Heart right ventricle (tissue), 16 donors: ENCODE results near the gene ALPG. TPM values are rescaled to one million over a fixed set of nuclear protein-coding genes. Genes with fewer than 3 reads are reported as not detected.
A peak's percentile ranks its signal among the peaks of the same experiment; 100 is the strongest.
"Not testable (repeated sequence)": the region's sequence is repeated elsewhere in the genome, so short reads cannot be mapped to it uniquely, and the experiment has no call there.

ENCODE experiments used
- ATAC-seq, 8 donors: fragments of 200-7000 bp; cut with Tn5 transposase; one replicate each; pipeline ENCODE4 v1.9.1; 2020; ENCODE audit warnings: mild to moderate bottlenecking in 8 of 8, moderate library complexity in 8 of 8, moderate number of reproducible peaks in 1 of 8
- DNase-seq, 2 donors: peaks; one replicate each; pipeline ENCODE4 v3.0.0-alpha.2; 2020
- H3K27ac ChIP-seq, 10 donors: fragments of 200-600 bp; sonication (generic) in 2 of 10; one replicate each; pipeline versions ENCODE4 v1.5.0 to v1.8.0; 2020 to 2022; ENCODE audit warnings: mild to moderate bottlenecking in 3 of 10
- H3K27me3 ChIP-seq, 7 donors: fragments of 200-600 bp; one replicate each; pipeline ENCODE4 v1.8.0; 2021 to 2022; ENCODE audit warnings: mild to moderate bottlenecking in 2 of 7
- H3K36me3 ChIP-seq, 9 donors: fragments of 200-600 bp; sonication (generic) in 1 of 9; one replicate each; pipeline versions ENCODE4 v1.5.0 to v1.8.0; 2020 to 2022; ENCODE audit warnings: mild to moderate bottlenecking in 2 of 9
- H3K4me1 ChIP-seq, 9 donors: fragments of 200-600 bp; sonication (generic) in 1 of 9; one replicate each; pipeline versions ENCODE4 v1.5.0 to v1.8.0; 2020 to 2022; ENCODE audit warnings: mild to moderate bottlenecking in 4 of 9
- H3K4me3 ChIP-seq, 10 donors: fragments of 200-600 bp; sonication (generic) in 2 of 10; one replicate each; pipeline versions ENCODE4 v1.5.0 to v1.8.0; 2020 to 2022; ENCODE audit warnings: mild to moderate bottlenecking in 7 of 10, moderate library complexity in 2 of 10
- H3K9me3 ChIP-seq, 11 donors: fragments of 200-600 bp in 10 of 11; sonication (generic) in 2 of 11; one replicate each; pipeline versions ENCODE4 v1.5.0 to v1.8.0; 2013 to 2022; ENCODE audit warnings: mild to moderate bottlenecking in 2 of 11, control low read depth in 1 of 11, moderate library complexity in 1 of 11
- WGBS, 2 donors: extraction: QIAGEN DNeasy Blood & Tissue Kit; methylation state at CpG; one replicate each; pipeline ENCODE4 v1.1.7; 2013; ENCODE audit warnings: inconsistent platforms in 1 of 2; 5-methylcytosine and 5-hydroxymethylcytosine counted together
- intact Hi-C, 10 donors: fragments of 100-400 bp; cut with DNase I; formaldehyde crosslinking; loops; one replicate each; pipeline versions ENCODE4 v1.11.1 to v1.14.2; 2022
- polyA plus RNA-seq, 2 donors: library from polyadenylated mRNA; stranded (reverse); fragments of 200-250 nt; gene quantifications; one replicate each; pipeline ENCODE4 v1.2.3, GENCODE V29; 2013
- total RNA-seq, 10 donors: library from RNA; stranded (reverse); fragmentation: NEBNext Ultra II Directional in 3 of 10; extraction: Animal tissue kit (Norgen Biotek cat#: 25700) in 3 of 10; gene quantifications; one replicate each; pipeline versions ENCODE4 v1.2.1 to v1.2.4, GENCODE V29; 2021 to 2023
- TF ChIP-seq, protein P1 (sequence below), 9 donors: fragments of 200-600 bp; sonication (generic) in 2 of 9; IDR thresholded peaks; one replicate each; pipeline versions ENCODE4 v1.5.0 to v1.8.0; 2021 to 2022; ENCODE audit warnings: antibody characterized with exemption in 9 of 9, mild to moderate bottlenecking in 5 of 9, moderate library complexity in 1 of 9
- donor health status: Arrhythmogenic right ventricular cardiomyopathy.
- donor health status: ischemic (EF 13 %, LVEDD 7.1; RV severe dilation, severe dysfunction).
- donor health status: healthy with polysubstance abuse.
- donor health status: DM: no; HTN: yes; CAD: no.
- donor health status: DM: no; HTN: no; CAD: no.
- donor health status: ischemic (EF 25% LVEDD 6.9; RV normal size, moderate dysfunction).
- donor health status: ischemic (EF 25% LVEDD 5.7; RV mildly dilated, moderate dysfunction).
- donor health status: healthy.
- donor health status: DM: yes; HTN: yes; CAD: no.
- donor health status: Ischemic cardiomyopathy.
- donor health status: ischemic (EF 35%, LVEDD 5.7; RV mildly dilated, moderate dysfunction).
- donor health status: nonischemic (EF 11% LVEDD 7.7; RV severe dilation, severe dysfunction).
- donor health status: DM: yes; HTN: yes; CAD: no.
- donor health status: PGD.
- donor health status: ischemic (EF 29% LVEDD 5.4; RV normal size, mild dysfunction).
- donor health status: nonischemic (EF 23%, LVEDD 6.1; RV moderate dilation, normal function).

Gene ALPG
- total and polyA plus RNA-seq, 12 donors, result not detected

DNA sequence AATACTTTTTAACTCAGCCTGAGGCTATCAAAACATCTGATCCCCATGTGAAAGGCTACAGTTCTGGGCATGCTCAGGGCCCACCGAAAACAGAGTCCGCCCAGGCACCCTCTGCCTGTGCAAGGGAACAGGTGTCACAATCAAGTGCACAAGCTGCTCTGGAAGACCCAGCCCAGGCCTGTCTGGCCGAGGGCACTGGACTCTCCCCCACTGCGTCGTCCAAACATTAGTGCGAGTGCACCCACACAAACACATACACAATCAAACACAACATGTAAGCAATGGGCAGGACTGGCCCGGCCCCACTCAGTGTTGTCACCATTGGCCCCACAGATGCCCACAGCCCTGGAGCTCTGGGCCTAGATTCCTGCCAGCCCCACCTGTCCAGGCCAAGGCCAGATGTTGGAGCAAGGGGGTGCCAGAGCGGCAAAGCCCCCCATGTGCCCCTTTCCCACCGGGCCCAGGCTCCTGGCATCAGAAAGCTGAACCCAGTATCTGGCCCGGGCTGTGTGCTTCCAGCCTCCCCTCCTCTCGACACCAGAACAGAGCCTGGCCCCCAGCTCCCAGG is 617 bp upstream of the ALPG start:
- TF ChIP-seq, protein P1, sequence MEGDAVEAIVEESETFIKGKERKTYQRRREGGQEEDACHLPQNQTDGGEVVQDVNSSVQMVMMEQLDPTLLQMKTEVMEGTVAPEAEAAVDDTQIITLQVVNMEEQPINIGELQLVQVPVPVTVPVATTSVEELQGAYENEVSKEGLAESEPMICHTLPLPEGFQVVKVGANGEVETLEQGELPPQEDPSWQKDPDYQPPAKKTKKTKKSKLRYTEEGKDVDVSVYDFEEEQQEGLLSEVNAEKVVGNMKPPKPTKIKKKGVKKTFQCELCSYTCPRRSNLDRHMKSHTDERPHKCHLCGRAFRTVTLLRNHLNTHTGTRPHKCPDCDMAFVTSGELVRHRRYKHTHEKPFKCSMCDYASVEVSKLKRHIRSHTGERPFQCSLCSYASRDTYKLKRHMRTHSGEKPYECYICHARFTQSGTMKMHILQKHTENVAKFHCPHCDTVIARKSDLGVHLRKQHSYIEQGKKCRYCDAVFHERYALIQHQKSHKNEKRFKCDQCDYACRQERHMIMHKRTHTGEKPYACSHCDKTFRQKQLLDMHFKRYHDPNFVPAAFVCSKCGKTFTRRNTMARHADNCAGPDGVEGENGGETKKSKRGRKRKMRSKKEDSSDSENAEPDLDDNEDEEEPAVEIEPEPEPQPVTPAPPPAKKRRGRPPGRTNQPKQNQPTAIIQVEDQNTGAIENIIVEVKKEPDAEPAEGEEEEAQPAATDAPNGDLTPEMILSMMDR (IDR thresholded peaks at IDR 0.05), result no peak
- H3K9me3 ChIP-seq, result no peaks in the 10 kb centered on the region
- no peak overlapping the region for H3K4me3 ChIP-seq
- no peak for ATAC-seq
- DNase-seq, result no peak
- WGBS, 2 donors, result 90 to 93% methylated on average over 11 of the region's 11 CpGs
- no peak overlapping the region for H3K27ac ChIP-seq
- intact Hi-C loops, result no loop called here
- H3K27me3 ChIP-seq, result peaks cover 4 to 40% (median 15%) of the 10 kb centered on the region in 7 donors
- no peaks in the 10 kb centered on the region for H3K4me1 ChIP-seq
- H3K36me3 ChIP-seq, result no peaks in the 10 kb centered on the region

- DNase-seq, H3K36me3 ChIP-seq, H3K4me1 ChIP-seq, H3K4me3 ChIP-seq, H3K27ac ChIP-seq, intact Hi-C loops, H3K9me3 ChIP-seq: not testable (repeated sequence)
- H3K27me3 ChIP-seq, result peaks cover 4 to 30% (median 18%) of the 10 kb centered on the region in 7 donors
- 91 to 93% methylated on average over 28 of the region's 30 CpGs for WGBS, 2 donors
- peak in 1 of 8 donors; percentile 41 for ATAC-seq
Measured at GRCh38 chr2:232407428-232408150, 945 bp downstream of the ALPG start.

DNA sequence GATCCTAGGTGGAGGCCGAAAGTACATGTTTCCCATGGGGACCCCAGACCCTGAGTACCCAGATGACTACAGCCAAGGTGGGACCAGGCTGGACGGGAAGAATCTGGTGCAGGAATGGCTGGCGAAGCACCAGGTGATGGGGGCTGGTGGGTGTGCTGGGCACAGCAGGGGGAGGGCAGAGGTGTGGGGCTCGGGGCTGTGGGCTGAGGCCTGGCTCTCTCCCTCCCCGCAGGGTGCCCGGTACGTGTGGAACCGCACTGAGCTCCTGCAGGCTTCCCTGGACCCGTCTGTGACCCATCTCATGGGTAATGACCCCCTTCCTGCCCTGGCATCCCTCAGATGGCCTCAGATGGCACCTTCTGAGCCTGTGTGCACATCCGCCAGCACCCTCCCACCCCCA is 1.6 kb downstream of the ALPG start:
- H3K27ac ChIP-seq, H3K9me3 ChIP-seq, H3K4me3 ChIP-seq, intact Hi-C loops, DNase-seq, H3K4me1 ChIP-seq, H3K36me3 ChIP-seq: not testable (repeated sequence)
- peak in 1 of 8 donors; percentile 33 for ATAC-seq
- 78 to 84% methylated on average over 8 to 9 of the region's 10 CpGs for WGBS, 2 donors
- peaks cover 4 to 32% (median 22%) of the 10 kb centered on the region in 7 donors for H3K27me3 ChIP-seq

GRCh38 chr2:232409617-232410016 is 3.0 kb downstream of the ALPG start:
- H3K36me3 ChIP-seq, intact Hi-C loops, H3K27ac ChIP-seq, H3K9me3 ChIP-seq, H3K4me1 ChIP-seq, DNase-seq, H3K4me3 ChIP-seq: not testable (repeated sequence)
- peak in 1 of 8 donors; percentile 20 for ATAC-seq
- H3K27me3 ChIP-seq, result peaks cover 4 to 43% (median 31%) of the 10 kb centered on the region in 7 donors
- WGBS, 2 donors, result 60 to 66% methylated on average over 21 to 39 of the region's 40 CpGs

DNA sequence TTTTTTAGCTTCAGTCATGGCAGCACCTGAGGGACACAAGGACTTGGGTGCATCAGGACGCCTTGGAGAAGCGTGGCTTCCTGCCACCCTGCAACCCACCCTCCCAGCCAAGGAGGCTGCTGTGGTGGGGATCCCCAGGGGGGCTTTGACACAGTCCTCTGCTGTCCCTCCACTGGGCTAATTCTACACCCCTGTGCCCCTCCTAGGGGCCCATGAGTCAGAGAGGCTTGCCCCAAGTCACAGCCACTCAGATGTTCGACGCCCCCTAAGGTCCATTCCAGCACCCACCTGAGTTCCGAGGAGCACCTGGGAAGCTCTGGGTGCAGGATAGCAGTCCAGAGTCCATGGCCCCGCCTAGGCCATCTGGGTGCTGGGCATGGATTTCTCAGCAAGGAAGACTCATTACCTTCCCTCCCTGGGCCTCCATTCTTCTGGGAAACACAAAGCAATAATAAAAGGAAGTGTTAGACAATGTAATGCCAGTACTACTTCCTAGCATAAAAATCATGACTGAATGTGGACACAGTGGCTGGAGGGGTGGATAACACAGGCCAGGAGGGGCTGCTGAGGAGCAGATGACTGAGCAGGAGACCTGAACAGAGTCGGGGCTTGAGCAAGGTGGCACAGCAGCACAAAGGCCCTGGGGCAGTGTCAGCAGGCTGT is 3.7 kb downstream of the ALPG start:
- Histone ChIP-seq H3K4me3 (no peak overlapping the region), H3K4me1 (no peaks in the 10 kb centered on the region), H3K27ac (no peak overlapping the region), H3K9me3 (no peaks in the 10 kb centered on the region), H3K27me3 (peaks cover 4 to 49% (median 38%) of the 10 kb centered on the region in 7 donors), H3K36me3 (no peaks in the 10 kb centered on the region)
- WGBS, 2 donors, result 86 to 87% methylated on average over 7 of the region's 7 CpGs
- DNase-seq (no peak), ATAC-seq (no peak)
- TF ChIP-seq, protein P1 (IDR thresholded peaks at IDR 0.05), result no peak
- intact Hi-C loops, result no loop called here
